ENCODE results near the gene GPR143. TPM values are rescaled to one million over a fixed set of nuclear protein-coding genes. Genes with fewer than 3 reads are reported as not detected.

The GPR143 gene
- polyA plus RNA-seq, 1 donor (not counting 4 experiments of a cell fraction or from before 2014, with no cell fraction given) = 0.33 TPM

- no peaks in the 10 kb centered on the region for H4K20me1 ChIP-seq (ENCODE audit: control insufficient read depth, extremely low read depth, insufficient read depth, low read length)
These were observed 443 bp downstream of the GPR143 start for GRCh38 chrX:9765072-9765736.

GRCh38 chrX:9759337-9759736 is 6.3 kb downstream of the GPR143 start:
- DNase-seq (ENCODE audit: low read depth, low spot score) (no peak), FAIRE-seq (no peak)
- TF ChIP-seq EZH2 (IDR thresholded peaks at IDR 0.05; ENCODE audit: low read length) (no peak), CTCF (optimal IDR thresholded peaks at IDR 0.05 in 1 of 3, IDR thresholded peaks at IDR 0.05 in 1 of 3, conservative IDR thresholded peaks at IDR 0.05 in 1 of 3; ENCODE audit: extremely low read depth in 1 of 3, insufficient read depth in 2 of 3, low read length in 3 of 3) (no peak)
- H3K27me3 ChIP-seq (ENCODE audit: control insufficient read depth, extremely low read depth, insufficient read depth, low read length) = no peaks in the 10 kb centered on the region
- H3K36me3 ChIP-seq (ENCODE audit: control insufficient read depth in 2 of 2, extremely low read depth in 1 of 2, insufficient read depth in 2 of 2, low read length in 2 of 2) = no peaks in the 10 kb centered on the region
- dilution Hi-C loops (cut with MboI; ENCODE audit: extremely low pct_ligation_motif_present, low sequenced_read_pairs) = no loop called here
- H3K9ac ChIP-seq (ENCODE audit: control insufficient read depth, extremely low read depth, insufficient read depth, low read length) = no peak overlapping the region
- no peak overlapping the region for H2AFZ ChIP-seq (ENCODE audit: control insufficient read depth, low read length)
- H3K27ac ChIP-seq (ENCODE audit: control insufficient read depth, insufficient read depth, low read length) = no peak overlapping the region
- H3K79me2 ChIP-seq (ENCODE audit: control insufficient read depth, insufficient read depth, low read length) = no peaks in the 10 kb centered on the region
- no peak overlapping the region for H3K4me2 ChIP-seq (ENCODE audit: control insufficient read depth, extremely low read depth, insufficient read depth, low read depth, low read length)
- peaks cover 3% of the 10 kb centered on the region for H3K9me3 ChIP-seq (ENCODE audit: control insufficient read depth, low read depth, low read length)
- no peaks in the 10 kb centered on the region for H3K4me1 ChIP-seq (ENCODE audit: control insufficient read depth, extremely low read depth, insufficient read depth, low read length)
- no peaks in the 10 kb centered on the region for H3K9me1 ChIP-seq (ENCODE audit: control insufficient read depth, extremely low read depth, insufficient read depth, low read length)
- no peak overlapping the region for H3K4me3 ChIP-seq (ENCODE audit: control insufficient read depth in 2 of 3, extremely low read depth in 1 of 3, insufficient read depth in 2 of 3, low read depth in 1 of 3, low read length in 3 of 3)
- H4K20me1 ChIP-seq (ENCODE audit: control insufficient read depth, extremely low read depth, insufficient read depth, low read length) = no peaks in the 10 kb centered on the region

More at GRCh38 chrX:9765072-9765736, 443 bp downstream of the GPR143 start:
- Histone ChIP-seq H3K27ac (ENCODE audit: control insufficient read depth, insufficient read depth, low read length) (no peak overlapping the region), H2AFZ (ENCODE audit: control insufficient read depth, low read length) (no peak overlapping the region), H3K27me3 (ENCODE audit: control insufficient read depth, extremely low read depth, insufficient read depth, low read length) (no peaks in the 10 kb centered on the region), H3K4me1 (ENCODE audit: control insufficient read depth, extremely low read depth, insufficient read depth, low read length) (no peaks in the 10 kb centered on the region), H3K79me2 (ENCODE audit: control insufficient read depth, insufficient read depth, low read length) (no peaks in the 10 kb centered on the region), H3K9ac (ENCODE audit: control insufficient read depth, extremely low read depth, insufficient read depth, low read length) (no peak overlapping the region), H3K4me3 (ENCODE audit: control insufficient read depth in 2 of 3, extremely low read depth in 1 of 3, insufficient read depth in 2 of 3, low read depth in 1 of 3, low read length in 3 of 3) (no peak overlapping the region), H3K4me2 (ENCODE audit: control insufficient read depth, extremely low read depth, insufficient read depth, low read depth, low read length) (no peak overlapping the region), H3K9me3 (ENCODE audit: control insufficient read depth, low read depth, low read length) (no peaks in the 10 kb centered on the region), H3K9me1 (ENCODE audit: control insufficient read depth, extremely low read depth, insufficient read depth, low read length) (no peaks in the 10 kb centered on the region), H3K36me3 (ENCODE audit: control insufficient read depth in 2 of 2, extremely low read depth in 1 of 2, insufficient read depth in 2 of 2, low read length in 2 of 2) (no peaks in the 10 kb centered on the region)
- DNase-seq (ENCODE audit: low read depth, low spot score) = no peak
- dilution Hi-C loops (cut with MboI; ENCODE audit: extremely low pct_ligation_motif_present, low sequenced_read_pairs) = no loop called here
- FAIRE-seq = no peak
- no peak for TF ChIP-seq EZH2 (IDR thresholded peaks at IDR 0.05; ENCODE audit: low read length)
- TF ChIP-seq CTCF (optimal IDR thresholded peaks at IDR 0.05 in 1 of 3, IDR thresholded peaks at IDR 0.05 in 1 of 3, conservative IDR thresholded peaks at IDR 0.05 in 1 of 3; ENCODE audit: extremely low read depth in 1 of 3, insufficient read depth in 2 of 3, low read length in 3 of 3) = peak in 1 of 3 experiments; percentile 8
